Ovary (tissue), 9 donors: ENCODE measurements around the gene MRPL34. TPM values are rescaled to one million over a fixed set of nuclear protein-coding genes. Genes with fewer than 3 reads are reported as not detected.

Experiments used
- DNase-seq, 5 donors: peaks; one replicate each; pipeline ENCODE4 v3.0.0-alpha.2; 2019 to 2020
- H3K27ac ChIP-seq, 2 donors: fragments of 200-600 bp; one replicate each; pipeline versions ENCODE4 v1.5.1 to v1.8.0; 2019 to 2022
- H3K27me3 ChIP-seq: fragments of 200-600 bp; one replicate; pipeline ENCODE4 v1.8.0; 2022
- H3K36me3 ChIP-seq: fragments of 200-600 bp; sonication (generic); one replicate; pipeline ENCODE4 v1.5.1; 2019
- H3K4me1 ChIP-seq: one replicate; pipeline ENCODE4 v1.8.1; 2013; ENCODE audit warnings: mild to moderate bottlenecking, moderate library complexity; ENCODE audit not compliant: insufficient read depth
- H3K4me3 ChIP-seq: fragments of 200-600 bp; sonication (generic); one replicate; pipeline ENCODE4 v1.5.1; 2017
- H3K9me3 ChIP-seq, 2 donors: fragments of 200-600 bp in 1 of 2; sonication (generic) in 1 of 2; one replicate each; pipeline versions ENCODE4 v1.5.1 to v1.8.1; 2013 to 2019; ENCODE audit warnings: mild to moderate bottlenecking in 1 of 2, moderate library complexity in 1 of 2
- CTCF ChIP-seq, 3 donors: fragments of 450-650 bp in 2 of 3; fragments of 200-600 bp in 1 of 3; IDR thresholded peaks; one replicate each; pipeline versions ENCODE4 v1.5.1 to v1.8.0; 2016 to 2022; ENCODE audit warnings: antibody characterized with exemption in 3 of 3, mild to moderate bottlenecking in 1 of 3
- EP300 ChIP-seq: sonication (generic); formaldehyde crosslinking; IDR thresholded peaks from one replicate; pipeline ENCODE4 v1.6.1; 2017; ENCODE audit warnings: antibody characterized with exemption
- POLR2A ChIP-seq: fragments of 450-650 bp; IDR thresholded peaks from one replicate; pipeline ENCODE4 v1.6.1; 2017; ENCODE audit warnings: antibody characterized with exemption, mild to moderate bottlenecking, moderate library complexity
- WGBS, 3 donors: extraction: QIAGEN DNeasy Blood & Tissue Kit in 1 of 3; methylation state at CpG; one replicate each; pipeline versions ENCODE4 v1.1.5 to v1.1.7; 2013 to 2017; 5-methylcytosine and 5-hydroxymethylcytosine counted together
- intact Hi-C, 4 donors: fragments of 100-400 bp; cut with DNase I; formaldehyde crosslinking; loops; one replicate each; pipeline versions ENCODE4 v1.11.0 to v1.15.1; 2022 to 2023
- polyA plus RNA-seq, 2 donors: library from polyadenylated mRNA; stranded (reverse); fragments of 200-250 nt in 1 of 2; fragments of 350-450 nt in 1 of 2; fragmentation: Illumina TruSeq in 1 of 2; extraction: RNeasy Lipid Tissue Mini Kit (QIAGEN cat#74804) in 1 of 2; gene quantifications; one replicate each; pipeline ENCODE4 v1.2.3, GENCODE V29; 2013 to 2014
- total RNA-seq, 7 donors: library from RNA; depleted of rRNA in 2 of 7; stranded (reverse); fragments of >200 nt in 2 of 7; fragmentation: NEBNext Ultra II Directional in 3 of 7; extraction: Animal tissue kit (Norgen Biotek cat#: 25700) in 3 of 7; gene quantifications; one replicate each; pipeline versions ENCODE4 v1.1.0 to v1.2.4, GENCODE V29; 2016 to 2023
- donor health status: DM: no; HTN: no; CAD: no; lungs with moderate emphysema.
- donor health status: DM: no; HTN: no; CAD: no.
- donor health status: Bipolar disorder and iron deficiency.
- donor health status: DM: yes; HTN: yes; CAD: no.
- donor health status: DM: no; HTN: no; CAD: no.
- donor health status: DM: yes; HTN: yes; CAD: no.

Gene MRPL34
- total and polyA plus RNA-seq, 9 donors, result 39.5 to 93.4 (median 58.3) TPM

- peak in 1 of 5 donors; percentile 16 for DNase-seq
- intact Hi-C loops, result no loop called here
- H3K4me1 ChIP-seq, result no peaks in the 10 kb centered on the region
- H3K4me3 ChIP-seq, result no peak overlapping the region
- H3K36me3 ChIP-seq, result no peaks in the 10 kb centered on the region
- WGBS, 3 donors, result 88 to 91% (median 89%) methylated on average over 40 of the region's 40 CpGs
- H3K27me3 ChIP-seq, result no peaks in the 10 kb centered on the region
- H3K27ac ChIP-seq, result no peak overlapping the region
- H3K9me3 ChIP-seq, result no peaks in the 10 kb centered on the region
- TF ChIP-seq POLR2A (no peak), EP300 (no peak), CTCF (IDR thresholded peaks at IDR 0.05) (no peak)
Observed at GRCh38 chr19:17319473-17320238, 14.0 kb downstream of the MRPL34 start.

GRCh38 chr19:17320435-17320834, 14.8 kb downstream of the MRPL34 start:
- H3K9me3 ChIP-seq, result no peaks in the 10 kb centered on the region
- 79 to 83% (median 80%) methylated on average over 2 to 11 of the region's 11 CpGs for WGBS, 3 donors
- no peaks in the 10 kb centered on the region for H3K4me1 ChIP-seq
- no peak overlapping the region for H3K27ac ChIP-seq
- intact Hi-C loops, result no loop called here
- H3K36me3 ChIP-seq, result no peaks in the 10 kb centered on the region
- no peak overlapping the region for H3K4me3 ChIP-seq
- no peaks in the 10 kb centered on the region for H3K27me3 ChIP-seq
- DNase-seq, result peak in 1 of 5 donors; percentile 20
- no peak for TF ChIP-seq POLR2A
- no peak for TF ChIP-seq CTCF (IDR thresholded peaks at IDR 0.05)
- no peak for TF ChIP-seq EP300

- no peak overlapping the region for H3K27ac ChIP-seq
- H3K4me1 ChIP-seq, result no peaks in the 10 kb centered on the region
- TF ChIP-seq EP300 (no peak), POLR2A (no peak), CTCF (IDR thresholded peaks at IDR 0.05) (no peak)
- no peak overlapping the region for H3K4me3 ChIP-seq
- no peak for DNase-seq
- H3K9me3 ChIP-seq, result no peaks in the 10 kb centered on the region
- no peaks in the 10 kb centered on the region for H3K36me3 ChIP-seq
- 87 to 90% (median 89%) methylated on average over 15 to 19 of the region's 19 CpGs for WGBS, 3 donors
- intact Hi-C loops, result no loop called here
- H3K27me3 ChIP-seq, result no peaks in the 10 kb centered on the region
Observed at GRCh38 chr19:17321655-17322489, 16.2 kb downstream of the MRPL34 start.

GRCh38 chr19:17322854-17323253, 17.2 kb downstream of the MRPL34 start:
- Histone ChIP-seq H3K4me1 (no peaks in the 10 kb centered on the region), H3K27me3 (no peaks in the 10 kb centered on the region), H3K4me3 (no peak overlapping the region), H3K36me3 (no peaks in the 10 kb centered on the region), H3K27ac (no peak overlapping the region), H3K9me3 (no peaks in the 10 kb centered on the region)
- DNase-seq, result no peak
- no peak for TF ChIP-seq CTCF (IDR thresholded peaks at IDR 0.05)
- TF ChIP-seq POLR2A, result no peak
- no peak for TF ChIP-seq EP300
- intact Hi-C loops, result no loop called here
- WGBS, 3 donors, result 45 to 62% (median 51%) methylated on average over 10 of the region's 10 CpGs
